NCI-H2171 treated with DMSO at 0.1 percent for 48 hours (cell line): ENCODE results near the gene TWSG1.
"Not testable (repeated sequence)": the region's sequence is repeated elsewhere in the genome, so short reads cannot be mapped to it uniquely, and the experiment has no call there.

Experiments used
- DNase-seq: peaks from one replicate; lab custom pipeline; 2025; lab: John Stamatoyannopoulos, UW

TWSG1 gene

DNA sequence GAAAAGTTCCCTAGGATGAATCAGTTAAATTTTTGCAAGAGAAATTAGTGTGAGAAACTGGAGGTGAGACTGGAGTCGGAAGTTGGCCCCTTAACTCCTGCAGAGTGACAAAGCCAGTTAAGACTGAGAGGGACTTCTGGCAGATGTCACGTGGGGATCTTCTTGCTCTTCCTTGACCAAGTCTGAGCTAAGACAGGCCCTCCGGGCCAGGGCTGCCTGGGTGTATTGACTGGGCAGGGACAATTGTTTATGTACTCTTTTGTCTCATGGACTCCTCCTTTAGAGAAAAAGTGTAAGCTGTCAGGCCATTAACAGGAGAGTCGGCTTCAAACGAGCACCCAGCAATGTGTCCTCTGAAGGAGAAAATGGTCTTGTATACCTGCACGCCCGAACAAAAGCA lies 92.2 kb downstream of the TWSG1 start:
- DNase-seq, result no peak

DNA sequence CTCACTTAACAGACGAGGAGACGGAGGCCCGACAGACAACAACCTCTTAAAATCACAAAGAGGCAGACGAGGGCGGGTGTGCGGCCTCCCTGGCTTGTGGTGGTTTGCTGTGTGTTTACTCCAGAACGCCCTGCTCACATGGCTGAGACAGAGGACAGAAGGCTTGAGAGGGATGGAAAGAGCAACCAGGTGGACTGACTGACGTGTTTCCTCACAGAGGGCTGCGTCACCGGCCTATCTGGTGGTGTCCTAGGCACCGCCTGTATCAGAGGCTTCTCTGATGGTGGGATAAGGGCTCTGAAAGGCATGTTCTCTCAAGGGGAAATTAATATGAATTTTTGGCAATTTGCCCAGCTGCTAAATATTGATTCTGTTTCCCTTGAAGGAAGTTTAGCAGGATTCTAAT lies 93.7 kb downstream of the TWSG1 start:
- peak; percentile 59 for DNase-seq

GRCh38 chr18:9428862-9429661 lies 94.5 kb downstream of the TWSG1 start:
- no peak for DNase-seq

GRCh38 chr18:9429662-9429993 lies 95.1 kb downstream of the TWSG1 start:
- DNase-seq, result no peak

DNA sequence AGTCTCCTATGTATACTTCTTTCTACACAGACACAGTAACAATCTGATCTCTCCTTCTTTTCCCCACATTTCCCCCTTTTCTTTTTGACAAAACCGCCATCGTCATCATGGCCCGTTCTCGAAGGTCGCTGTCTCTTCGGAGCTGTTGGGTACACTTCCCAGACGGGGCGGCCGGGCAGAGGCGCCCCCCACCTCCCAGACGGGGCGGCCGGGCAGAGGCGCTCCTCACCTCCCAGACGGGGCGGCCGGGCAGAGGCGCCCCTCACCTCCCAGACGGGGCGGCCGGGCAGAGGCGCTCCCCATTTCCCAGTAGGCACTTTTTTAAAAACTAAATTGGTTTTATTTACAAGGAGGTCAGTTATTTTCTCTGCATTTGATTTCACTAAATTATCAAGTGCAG lies 95.7 kb downstream of the TWSG1 start:
- DNase-seq, result not testable (repeated sequence)

- DNase-seq, result no peak
Measured at GRCh38 chr18:9431296-9431695, 96.7 kb downstream of the TWSG1 start.

DNA sequence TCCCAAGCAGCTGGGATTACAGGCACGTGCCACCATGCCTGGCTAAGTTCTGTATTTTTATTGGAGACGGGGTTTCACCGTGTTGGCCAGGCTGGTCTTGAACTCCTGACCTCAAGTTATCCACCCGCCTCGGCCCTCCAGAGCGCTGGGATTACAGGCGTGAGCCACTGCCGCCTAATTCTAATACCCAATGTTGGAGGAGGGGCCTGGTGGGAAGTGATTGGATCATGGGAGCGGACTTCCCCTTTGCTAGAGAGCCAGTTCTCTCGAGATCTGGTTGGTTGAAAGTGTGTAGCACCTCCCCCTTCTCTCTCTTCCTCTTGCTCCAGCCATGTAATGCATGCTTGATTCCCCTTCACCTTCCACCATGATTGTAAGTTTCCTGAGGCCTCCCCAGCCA lies 98.5 kb downstream of the TWSG1 start:
- not testable (repeated sequence) for DNase-seq

DNA sequence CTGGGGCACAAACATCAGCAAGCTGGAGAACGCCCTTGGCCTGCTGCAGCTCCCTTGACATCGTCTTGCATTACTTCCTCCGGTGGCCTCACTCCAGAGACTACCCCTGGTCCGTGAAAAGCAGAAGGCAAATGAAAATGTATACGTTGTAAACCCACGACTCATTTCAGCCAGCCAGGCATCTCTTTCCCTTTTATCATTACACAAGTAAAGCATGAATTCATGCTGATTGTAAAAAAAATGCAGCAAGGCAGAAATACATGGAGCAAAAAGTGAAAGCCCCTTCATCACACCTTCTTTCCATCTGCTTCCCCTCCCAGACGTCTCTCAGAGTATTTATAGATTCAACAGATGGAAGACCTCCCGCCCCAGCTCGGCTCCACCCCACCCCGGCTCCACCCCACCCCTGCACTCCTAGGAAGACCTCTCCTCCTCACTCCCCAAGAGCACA lies 99.1 kb downstream of the TWSG1 start:
- DNase-seq, result peak; percentile 93

DNA sequence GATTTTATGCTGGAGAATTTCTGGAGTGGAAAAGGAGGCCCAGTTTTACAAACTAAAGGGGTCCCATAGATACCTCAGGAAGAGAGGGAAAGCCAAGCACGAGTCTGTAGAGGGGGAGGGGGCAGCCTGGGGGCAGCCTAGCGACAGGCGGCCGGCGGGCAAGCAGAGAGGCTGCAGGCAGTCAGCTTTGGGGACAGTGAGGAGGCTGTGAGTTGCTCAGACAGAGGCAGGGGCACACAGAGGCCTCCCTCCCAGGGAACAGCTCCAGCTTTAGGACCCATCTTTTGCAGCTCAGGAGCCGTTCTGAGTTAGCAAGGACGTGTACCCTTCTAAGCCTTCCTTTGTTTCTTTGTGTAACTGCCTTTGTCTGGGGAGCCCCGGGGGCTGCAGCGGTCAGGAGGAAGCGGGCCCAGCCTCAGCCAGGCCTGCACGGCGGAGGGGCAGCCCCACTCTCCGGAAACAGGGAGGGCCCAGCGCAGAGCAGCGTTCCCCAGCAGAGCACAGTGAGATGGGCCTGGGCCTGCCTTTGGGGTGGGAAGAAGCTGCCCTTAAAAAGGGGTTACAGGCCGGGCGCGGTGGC lies 99.6 kb downstream of the TWSG1 start:
- DNase-seq, result peak; percentile 49

GRCh38 chr18:9435041-9435440 lies 100.5 kb downstream of the TWSG1 start:
- DNase-seq, result no peak

DNA sequence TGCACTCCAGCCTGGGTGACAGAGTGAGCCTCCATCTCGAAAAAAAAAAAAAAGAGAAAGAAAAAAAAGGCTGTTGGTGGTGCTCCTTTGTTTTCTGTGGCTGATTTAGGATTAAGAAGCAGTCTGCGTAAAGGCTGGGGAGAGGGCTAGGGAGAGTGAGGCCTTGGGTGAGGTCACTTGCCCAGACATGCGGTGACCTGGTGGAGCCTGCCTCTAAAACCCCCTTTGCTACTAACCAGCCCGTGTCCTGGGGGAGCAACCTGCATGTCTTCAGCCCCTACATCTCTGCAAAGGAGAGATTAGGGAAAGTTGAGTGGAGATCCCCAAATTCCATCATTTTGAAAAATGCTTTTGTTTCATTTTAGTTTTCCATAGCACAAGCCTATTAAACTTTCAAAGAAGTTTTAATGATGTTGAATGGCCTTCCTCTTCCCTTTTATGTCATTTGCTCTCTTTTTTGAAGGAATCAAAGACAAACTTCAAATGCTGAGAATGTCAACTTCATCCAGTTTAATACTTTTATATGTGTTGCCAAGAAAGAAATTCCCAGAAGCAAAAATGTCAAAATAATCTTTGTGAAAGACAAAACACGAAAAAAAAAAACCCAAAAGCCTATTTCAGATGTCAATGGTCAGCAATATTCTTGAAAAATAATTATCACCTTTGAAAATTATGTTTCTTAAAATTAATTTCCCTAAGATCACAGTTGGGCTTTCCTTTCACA lies 101.8 kb downstream of the TWSG1 start:
- DNase-seq, result no peak

DNA sequence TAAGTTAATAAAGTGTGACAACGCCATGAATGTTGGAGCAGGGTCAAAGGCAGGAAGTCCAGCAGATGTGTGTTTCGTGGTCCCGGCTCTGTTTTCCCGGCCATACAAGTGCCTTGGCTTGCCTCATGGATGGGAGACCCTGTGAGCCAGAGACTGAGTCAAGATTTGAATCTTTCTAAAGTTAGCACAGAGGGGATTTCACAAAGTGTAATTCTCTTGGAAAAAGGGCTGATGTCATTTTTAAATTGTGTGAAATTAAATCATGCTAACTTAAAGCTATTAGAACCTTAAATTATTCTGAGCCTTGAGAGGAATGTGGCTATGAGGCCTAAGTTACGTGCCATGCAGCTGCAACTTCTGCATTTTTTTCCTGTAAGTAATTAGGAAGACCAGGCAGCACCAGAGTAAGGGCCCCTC lies 102.5 kb downstream of the TWSG1 start:
- no peak for DNase-seq

- no peak for DNase-seq
Measured at GRCh38 chr18:9437672-9438071, 103.1 kb downstream of the TWSG1 start.

DNA sequence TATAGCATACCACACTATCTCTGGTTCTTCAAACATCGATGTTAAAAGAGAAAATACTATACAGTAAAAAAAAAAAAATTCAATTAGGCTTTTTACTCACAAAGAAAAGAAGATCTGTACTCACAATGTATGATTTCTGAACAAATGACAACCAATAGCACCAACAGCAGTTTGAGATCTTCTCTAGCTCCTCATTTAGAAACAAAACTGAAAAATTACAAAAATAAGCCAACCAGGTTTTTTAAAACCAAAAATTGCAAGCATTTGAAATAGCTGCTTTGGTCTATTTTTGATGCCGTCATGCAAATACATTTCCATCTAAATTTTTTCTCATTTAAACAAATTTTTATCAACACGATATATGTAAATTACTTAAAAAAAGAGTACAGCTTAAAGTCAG lies 106.5 kb downstream of the TWSG1 start:
- DNase-seq, result no peak

DNA sequence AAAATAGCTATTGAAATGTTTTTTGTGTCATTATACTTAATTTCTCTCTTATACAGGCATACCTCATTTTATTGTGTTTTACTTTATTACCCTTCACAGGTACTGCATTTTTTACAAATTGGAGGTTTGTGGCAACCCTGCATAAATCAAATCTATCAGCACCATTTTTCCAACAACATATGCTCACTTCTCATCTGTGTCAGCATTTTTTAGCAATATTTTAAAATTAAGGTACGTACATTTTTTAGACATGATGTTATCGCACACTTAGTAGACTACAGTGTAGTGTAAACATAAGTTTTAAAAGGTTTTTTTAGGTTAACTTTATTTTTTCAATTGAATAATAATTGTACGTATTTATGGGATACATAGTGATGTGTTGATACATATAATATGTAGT lies 110.0 kb downstream of the TWSG1 start:
- no peak for DNase-seq

- DNase-seq, result no peak
Measured at GRCh38 chr18:9446839-9447238, 112.3 kb downstream of the TWSG1 start.

DNA sequence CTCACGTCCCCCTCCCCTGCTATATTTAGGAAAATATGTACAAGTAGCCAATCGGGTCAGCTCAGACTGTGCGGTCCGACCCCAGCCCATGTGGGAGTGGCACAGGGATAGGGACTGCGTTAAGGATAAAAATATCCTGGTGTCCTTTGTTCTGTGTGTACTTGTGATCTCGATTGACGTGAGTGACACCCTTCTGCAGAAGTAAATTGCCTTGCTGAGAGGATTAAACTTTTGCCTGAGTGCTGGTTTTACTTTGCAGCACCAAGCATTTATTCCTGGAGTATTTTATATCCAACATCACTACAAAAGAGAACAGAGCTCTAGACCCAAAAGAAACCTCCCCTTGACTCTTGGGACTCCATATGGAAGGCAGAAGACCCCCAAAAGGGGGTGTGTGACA lies 112.8 kb downstream of the TWSG1 start:
- no peak for DNase-seq

- no peak for DNase-seq
Measured at GRCh38 chr18:9449600-9450414, 115.2 kb downstream of the TWSG1 start.

GRCh38 chr18:9450920-9451319 lies 116.3 kb downstream of the TWSG1 start:
- not testable (repeated sequence) for DNase-seq
